A673 (cell line): ENCODE measurements around the gene CSKMT. TPM values are rescaled to one million over a fixed set of nuclear protein-coding genes. Genes with fewer than 3 reads are reported as not detected.

Experiments
- BruUV-seq: library from RNA; stranded (reverse); fragments of 400-500 nt; replicated peaks from 2 replicates; lab custom pipeline; 2021; lab: Mats Ljungman, UMichigan
- CTCF ChIA-PET: fragments of 300-600 bp; sonication (Branson Sonifier 250); formaldehyde crosslinking; loops from one replicate; lab custom pipeline; 2022; ENCODE audit warnings: antibody characterized with exemption; lab: Charles Lee
- POLR2A ChIA-PET: fragments of 300-600 bp; sonication (Branson Sonifier 250); formaldehyde crosslinking; loops from one replicate; lab custom pipeline; 2022; ENCODE audit warnings: antibody characterized with exemption; ENCODE audit not compliant: low non-redundant PET; lab: Charles Lee
- DNase-seq: peaks from one replicate; pipeline ENCODE4 v3.0.0-alpha.2; 2015; ENCODE audit warnings: low spot score
- H3K27ac ChIP-seq: fragments of 200-600 bp; sonication (generic); 2 replicates; pipeline ENCODE4 v1.5.1; 2016; ENCODE audit warnings: mixed run types, low read depth, mild to moderate bottlenecking, mixed read lengths, antibody characterized with exemption, low read length; ENCODE audit not compliant: poor library complexity, severe bottlenecking
- H3K27me3 ChIP-seq: fragments of 200-600 bp; sonication (generic); replicated peaks from 2 replicates; pipeline ENCODE4 v1.6.1; 2017; ENCODE audit warnings: mixed run types, low read depth, mild to moderate bottlenecking, mixed read lengths, antibody characterized with exemption, low read length; ENCODE audit not compliant: insufficient read depth, poor library complexity
- H3K36me3 ChIP-seq: fragments of 200-600 bp; sonication (generic); 2 replicates; pipeline ENCODE4 v1.6.1; 2016; ENCODE audit warnings: mixed run types, mild to moderate bottlenecking, mixed read lengths, antibody characterized with exemption, low read length; ENCODE audit not compliant: insufficient read depth, poor library complexity, severe bottlenecking
- H3K4me1 ChIP-seq: fragments of 200-600 bp; sonication (generic); 2 replicates; pipeline ENCODE4 v1.6.1; 2017; ENCODE audit warnings: mixed run types, mild to moderate bottlenecking, mixed read lengths, antibody characterized with exemption, low read length; ENCODE audit not compliant: insufficient read depth, poor library complexity, severe bottlenecking
- H3K4me3 ChIP-seq: fragments of 200-600 bp; sonication (generic); 2 replicates; pipeline ENCODE4 v1.5.1; 2016; ENCODE audit warnings: low read depth, mixed run types, mild to moderate bottlenecking, mixed read lengths, low read length; ENCODE audit not compliant: poor library complexity, severe bottlenecking
- H3K9me3 ChIP-seq: fragments of 200-600 bp; sonication (generic); 2 replicates; pipeline ENCODE4 v1.6.1; 2016; ENCODE audit warnings: mixed run types, low read depth, mild to moderate bottlenecking, mixed read lengths, antibody characterized with exemption, low read length; ENCODE audit not compliant: poor library complexity, severe bottlenecking
- EZH2 ChIP-seq: fragments of 200-600 bp; sonication (generic); IDR thresholded peaks from 2 replicates; pipeline ENCODE4 v1.6.1; 2017; ENCODE audit warnings: borderline replicate concordance, low read depth, mild to moderate bottlenecking, mixed read lengths, antibody characterized with exemption, low read length; ENCODE audit not compliant: poor library complexity, severe bottlenecking
- intact Hi-C: fragments of 100-400 bp; cut with micrococcal nuclease; formaldehyde crosslinking; loops from one replicate; pipeline ENCODE4 v1.10.0; 2022; ENCODE audit not compliant: unreplicated experiment
- total RNA-seq: library from RNA; stranded (reverse); gene quantifications from 2 replicates; pipeline ENCODE4 v1.2.3, GENCODE V29; 2021
- TF ChIP-seq, protein P1 (sequence below): fragments of 300-800, 200-600 bp; sonication (generic); conservative IDR thresholded peaks from 2 replicates; pipeline ENCODE4 v1.5.1; 2017; ENCODE audit warnings: low read depth, mild to moderate bottlenecking, antibody characterized with exemption, low read length, moderate library complexity, mixed read lengths

Gene CSKMT
- total RNA-seq, 1 experiment from 2014 or later = 68.8 TPM

DNA sequence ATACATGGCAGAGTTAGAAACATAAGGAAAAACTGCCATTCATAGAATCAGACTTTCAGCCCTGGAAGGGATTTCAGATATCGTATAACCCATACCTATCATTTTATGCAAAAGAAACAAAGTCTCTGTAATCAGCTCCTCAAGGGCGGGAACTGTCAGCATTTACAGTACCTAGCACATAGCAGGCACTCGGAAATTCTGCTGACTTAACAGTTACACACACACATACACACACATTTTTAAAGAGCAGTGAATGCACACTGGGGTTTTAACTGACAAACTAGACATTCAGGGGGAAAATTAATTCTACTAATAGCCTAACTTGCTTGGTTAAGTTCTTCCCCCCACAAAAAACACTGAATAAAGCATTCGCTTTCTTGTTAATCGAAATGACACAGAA, 51.1 kb downstream of the CSKMT start:
- intact Hi-C loops = no loop called here
- H3K27me3 ChIP-seq = no peaks in the 10 kb centered on the region
- H3K36me3 ChIP-seq = peaks cover 96% of the 10 kb centered on the region
- no peak overlapping the region for H3K4me3 ChIP-seq
- CTCF ChIA-PET = no interaction called here
- peak overlapping the region; percentile 2 for H3K27ac ChIP-seq
- TF ChIP-seq EZH2 = no peak
- TF ChIP-seq, protein P1, sequence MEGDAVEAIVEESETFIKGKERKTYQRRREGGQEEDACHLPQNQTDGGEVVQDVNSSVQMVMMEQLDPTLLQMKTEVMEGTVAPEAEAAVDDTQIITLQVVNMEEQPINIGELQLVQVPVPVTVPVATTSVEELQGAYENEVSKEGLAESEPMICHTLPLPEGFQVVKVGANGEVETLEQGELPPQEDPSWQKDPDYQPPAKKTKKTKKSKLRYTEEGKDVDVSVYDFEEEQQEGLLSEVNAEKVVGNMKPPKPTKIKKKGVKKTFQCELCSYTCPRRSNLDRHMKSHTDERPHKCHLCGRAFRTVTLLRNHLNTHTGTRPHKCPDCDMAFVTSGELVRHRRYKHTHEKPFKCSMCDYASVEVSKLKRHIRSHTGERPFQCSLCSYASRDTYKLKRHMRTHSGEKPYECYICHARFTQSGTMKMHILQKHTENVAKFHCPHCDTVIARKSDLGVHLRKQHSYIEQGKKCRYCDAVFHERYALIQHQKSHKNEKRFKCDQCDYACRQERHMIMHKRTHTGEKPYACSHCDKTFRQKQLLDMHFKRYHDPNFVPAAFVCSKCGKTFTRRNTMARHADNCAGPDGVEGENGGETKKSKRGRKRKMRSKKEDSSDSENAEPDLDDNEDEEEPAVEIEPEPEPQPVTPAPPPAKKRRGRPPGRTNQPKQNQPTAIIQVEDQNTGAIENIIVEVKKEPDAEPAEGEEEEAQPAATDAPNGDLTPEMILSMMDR = no peak
- H3K9me3 ChIP-seq = no peaks in the 10 kb centered on the region
- POLR2A ChIA-PET = interaction anchor here (0.6 kb wide), 1 partner anchor 139 kb away, joined by 8 read pairs; no protein-coding TSS in a partner anchor
- no TSS peak for BruUV-seq
- DNase-seq = no peak
- peaks cover 4% of the 10 kb centered on the region for H3K4me1 ChIP-seq

DNA sequence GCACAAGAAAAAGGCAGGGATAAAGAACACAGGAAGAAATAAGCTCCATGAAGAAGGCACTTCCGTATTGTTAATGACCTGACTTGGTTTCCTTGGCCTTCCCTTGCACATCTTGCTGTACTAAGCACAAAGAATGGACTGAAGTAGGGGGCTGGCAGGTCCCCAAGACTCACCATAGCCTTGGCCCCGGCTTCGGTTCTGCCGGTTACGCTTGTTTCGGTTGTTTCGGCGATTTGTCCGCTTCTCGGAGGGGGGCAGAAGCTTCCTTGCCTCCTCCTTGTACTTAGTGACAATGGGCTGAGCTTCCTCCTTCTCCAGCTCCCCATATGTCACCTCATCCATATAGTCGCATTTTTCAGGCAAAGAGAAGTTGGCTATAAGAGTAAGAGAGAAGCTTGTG, 51.7 kb downstream of the CSKMT start:
- H3K4me1 ChIP-seq = peaks cover 4% of the 10 kb centered on the region
- H3K9me3 ChIP-seq = no peaks in the 10 kb centered on the region
- H3K4me3 ChIP-seq = no peak overlapping the region
- intact Hi-C loops = no loop called here
- DNase-seq = no peak
- H3K27me3 ChIP-seq = no peaks in the 10 kb centered on the region
- peak overlapping the region; percentile 2 for H3K27ac ChIP-seq
- no TSS peak for BruUV-seq
- H3K36me3 ChIP-seq = peaks cover 96% of the 10 kb centered on the region
- ChIA-PET CTCF (no interaction called here), POLR2A (interaction anchor here (0.6 to 0.7 kb wide), 2 partner anchors 44 to 139 kb away, joined by 6 to 8 read pairs; no protein-coding TSS in a partner anchor)
- TF ChIP-seq, protein P1 = no peak
- TF ChIP-seq EZH2 = no peak

Other genes with a start within 250 kb of the CSKMT start
- not detected in 2 replicates for gene SCGB1A1, start 246.3 kb upstream of the CSKMT start, total RNA-seq
- 71.7 and 73.0 TPM in 2 replicates for gene AHNAK, start 118.5 kb upstream of the CSKMT start, total RNA-seq
- 1,804 and 1,817 TPM in 2 replicates for gene EEF1G, start 91.4 kb upstream of the CSKMT start, total RNA-seq
- gene TUT1, start 73.8 kb upstream of the CSKMT start, total RNA-seq = 27.3 and 27.6 TPM in 2 replicates
- 241 and 243 TPM in 2 replicates for gene MTA2, start 63.4 kb upstream of the CSKMT start, total RNA-seq
- gene EML3, start 52.5 kb upstream of the CSKMT start, total RNA-seq = 21.3 and 30.4 TPM in 2 replicates
- 1.1 and 1.3 TPM in 2 replicates for gene ROM1, start 52.1 kb upstream of the CSKMT start, total RNA-seq
- 64.7 and 68.2 TPM in 2 replicates for gene B3GAT3, start 43.3 kb upstream of the CSKMT start, total RNA-seq
- 475 and 489 TPM in 2 replicates for gene GANAB, start 18.7 kb upstream of the CSKMT start, total RNA-seq
- gene INTS5, start 12.0 kb upstream of the CSKMT start, total RNA-seq = 29.3 and 30.0 TPM in 2 replicates
- gene C11orf98, start 102 bp upstream of the CSKMT start, total RNA-seq = 124 and 141 TPM in 2 replicates
- 28.0 and 29.0 TPM in 2 replicates for gene UQCC3, start 6.4 kb downstream of the CSKMT start, total RNA-seq
- gene LBHD1, start 7.0 kb downstream of the CSKMT start, total RNA-seq = 7.1 and 7.8 TPM in 2 replicates
- gene UBXN1, start 13.8 kb downstream of the CSKMT start, total RNA-seq = 143 and 147 TPM in 2 replicates
- gene LRRN4CL, start 24.2 kb downstream of the CSKMT start, total RNA-seq = 0.37 and 0.52 TPM in 2 replicates
- gene BSCL2, start 42.1 kb downstream of the CSKMT start, total RNA-seq = 123 and 132 TPM in 2 replicates
- 0.45 and 0.72 TPM in 2 replicates for gene GNG3, start 42.4 kb downstream of the CSKMT start, total RNA-seq
- 104 and 105 TPM in 2 replicates for gene HNRNPUL2, start 62.1 kb downstream of the CSKMT start, total RNA-seq
- 66.5 and 66.8 TPM in 2 replicates for gene TTC9C, start 63.2 kb downstream of the CSKMT start, total RNA-seq
- 12.0 and 13.1 TPM in 2 replicates for gene ZBTB3, start 88.8 kb downstream of the CSKMT start, total RNA-seq
- gene POLR2G, start 96.3 kb downstream of the CSKMT start, total RNA-seq = 159 and 166 TPM in 2 replicates
- 70.0 and 70.9 TPM in 2 replicates for gene TAF6L, start 106.1 kb downstream of the CSKMT start, total RNA-seq
- 46.6 and 52.1 TPM in 2 replicates for gene TMEM179B, start 122.1 kb downstream of the CSKMT start, total RNA-seq
- gene TMEM223, start 126.7 kb downstream of the CSKMT start, total RNA-seq = 23.4 and 29.3 TPM in 2 replicates
- gene NXF1, start 140.1 kb downstream of the CSKMT start, total RNA-seq = 78.8 and 82.0 TPM in 2 replicates
- gene STX5, start 166.7 kb downstream of the CSKMT start, total RNA-seq = 29.2 and 38.1 TPM in 2 replicates
- 0.77 TPM in 1 of 2 replicates, not detected in the other for gene TEX54, start 167.5 kb downstream of the CSKMT start, total RNA-seq
- gene WDR74, start 174.3 kb downstream of the CSKMT start, total RNA-seq = 147 and 155 TPM in 2 replicates
- 480 and 511 TPM in 2 replicates for gene SLC3A2, start 215.6 kb downstream of the CSKMT start, total RNA-seq